GM18909 (cell line): ENCODE data around the gene ADTRP.

ENCODE experiments used
- ATAC-seq: cut with Tn5 transposase; IDR thresholded peaks from one replicate; pipeline ENCODE4 v1.9.1; 2021; ENCODE audit warnings: mild to moderate bottlenecking; ENCODE audit not compliant: unreplicated experiment, poor library complexity

The ADTRP gene, protein sequence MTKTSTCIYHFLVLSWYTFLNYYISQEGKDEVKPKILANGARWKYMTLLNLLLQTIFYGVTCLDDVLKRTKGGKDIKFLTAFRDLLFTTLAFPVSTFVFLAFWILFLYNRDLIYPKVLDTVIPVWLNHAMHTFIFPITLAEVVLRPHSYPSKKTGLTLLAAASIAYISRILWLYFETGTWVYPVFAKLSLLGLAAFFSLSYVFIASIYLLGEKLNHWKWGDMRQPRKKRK

DNA sequence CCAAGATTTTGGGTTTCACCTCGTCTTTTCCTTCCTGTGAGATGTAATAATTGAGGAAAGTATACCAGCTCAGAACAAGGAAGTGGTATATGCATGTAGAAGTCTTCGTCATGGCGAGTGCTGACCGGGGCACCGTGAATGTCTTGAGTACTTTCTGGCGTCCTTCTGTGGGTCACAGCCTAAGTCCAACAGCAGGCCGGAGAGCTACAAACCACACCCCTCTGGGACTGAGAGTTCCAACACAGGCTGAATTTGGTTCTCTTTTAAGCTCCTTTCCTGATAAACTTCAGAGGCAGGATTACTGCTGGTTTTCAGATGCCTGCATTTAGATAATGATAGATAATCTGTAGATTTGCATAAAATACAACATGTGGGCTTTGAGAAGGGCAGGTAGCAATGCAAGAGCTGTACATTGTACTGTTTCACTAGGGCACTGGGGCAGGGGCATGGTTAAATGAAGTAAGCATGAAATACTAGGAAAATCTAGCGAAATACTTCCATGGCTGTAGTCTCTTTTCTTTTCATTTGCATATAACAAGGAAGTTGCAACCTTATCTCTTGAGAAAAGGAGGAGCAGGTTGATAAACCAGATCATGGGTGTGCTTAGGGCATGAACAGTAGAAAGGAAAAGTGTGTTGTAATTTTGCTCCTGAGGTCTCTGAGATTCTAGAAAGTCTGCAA, at the start of gene ADTRP:
Gene ADTRP, minus strand, starts transcription at position 156 of the 681 bp plus-strand sequence. Its CDS starts 44 bp downstream, at position 112.
- no peak for ATAC-seq

DNA sequence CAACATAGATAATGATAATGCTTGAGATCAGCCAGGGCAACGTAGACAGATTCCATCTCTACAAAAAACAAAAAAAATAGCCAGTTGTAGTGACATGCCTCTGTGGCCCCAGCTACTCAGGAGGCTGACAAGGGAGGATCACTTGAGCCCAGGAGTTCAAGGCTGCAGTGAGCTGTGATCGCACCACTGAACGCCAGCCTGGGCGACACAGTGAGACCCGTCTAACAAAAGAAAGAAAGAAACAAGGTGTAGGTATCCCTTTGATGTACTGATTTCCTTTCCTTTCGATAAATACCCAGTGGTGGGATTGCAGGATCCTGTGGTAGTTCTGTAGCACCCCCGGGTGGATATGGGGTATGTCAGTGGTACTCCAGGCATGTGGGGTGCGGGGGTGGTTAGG, 48.2 kb upstream of the ADTRP start:
- ATAC-seq = no peak

DNA sequence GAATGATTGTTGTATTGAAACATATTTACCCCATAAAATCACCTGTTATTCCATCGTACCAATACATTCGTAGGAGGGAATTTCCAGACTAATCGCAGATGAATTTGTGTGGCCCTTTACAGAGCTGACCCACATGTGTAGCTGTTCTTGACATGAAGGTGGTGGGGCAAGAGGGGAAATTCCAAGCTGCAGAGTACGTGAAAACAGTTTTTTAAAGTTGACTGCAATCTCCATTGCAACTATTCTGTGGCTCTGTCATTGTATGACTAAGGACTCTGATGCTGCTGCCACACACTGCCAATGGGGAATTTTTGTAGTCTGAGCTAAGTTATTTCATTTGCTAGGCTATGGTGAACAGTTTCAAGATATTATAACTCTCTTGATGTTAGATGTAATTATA, 46.4 kb upstream of the ADTRP start:
- peak; percentile 73 for ATAC-seq

DNA sequence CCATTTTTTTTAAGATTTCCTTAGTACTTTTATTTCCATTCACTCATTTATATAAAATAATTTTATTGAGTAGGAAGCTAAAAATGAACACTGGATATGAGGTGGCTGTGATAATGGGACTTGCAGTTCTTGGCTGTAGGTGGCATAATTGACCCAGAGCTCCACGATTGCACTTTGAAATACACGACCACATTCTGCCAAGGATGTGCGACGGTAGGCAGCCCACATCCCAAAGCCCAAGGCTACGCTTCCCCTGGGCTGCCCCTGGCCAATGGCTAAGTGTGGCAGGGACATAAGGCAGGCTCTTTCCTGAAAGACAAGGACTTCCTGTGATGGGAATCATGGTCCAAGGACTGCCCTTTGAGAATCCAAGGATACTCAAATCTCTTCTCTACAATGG, 43.7 kb upstream of the ADTRP start:
- ATAC-seq = no peak

DNA sequence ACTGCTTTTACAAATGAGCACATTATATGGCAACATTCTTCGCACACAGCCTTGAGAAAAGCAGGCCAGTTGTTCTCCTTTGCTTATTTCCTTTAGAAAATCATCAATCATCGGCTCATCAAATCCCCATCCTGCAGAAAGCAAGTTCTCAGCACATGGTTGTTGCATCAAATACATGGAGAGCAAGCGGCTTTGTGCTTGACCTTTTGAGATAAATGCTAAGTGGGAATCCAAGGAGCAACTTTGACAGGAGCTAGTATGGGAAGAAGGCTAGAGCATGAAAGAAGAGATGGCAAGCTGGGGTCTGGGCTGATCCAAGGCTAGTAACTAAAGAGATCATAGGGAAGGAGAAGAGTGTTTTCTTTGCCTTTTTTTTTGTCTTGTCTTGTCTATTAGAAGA, 43.2 kb upstream of the ADTRP start:
- ATAC-seq = no peak

DNA sequence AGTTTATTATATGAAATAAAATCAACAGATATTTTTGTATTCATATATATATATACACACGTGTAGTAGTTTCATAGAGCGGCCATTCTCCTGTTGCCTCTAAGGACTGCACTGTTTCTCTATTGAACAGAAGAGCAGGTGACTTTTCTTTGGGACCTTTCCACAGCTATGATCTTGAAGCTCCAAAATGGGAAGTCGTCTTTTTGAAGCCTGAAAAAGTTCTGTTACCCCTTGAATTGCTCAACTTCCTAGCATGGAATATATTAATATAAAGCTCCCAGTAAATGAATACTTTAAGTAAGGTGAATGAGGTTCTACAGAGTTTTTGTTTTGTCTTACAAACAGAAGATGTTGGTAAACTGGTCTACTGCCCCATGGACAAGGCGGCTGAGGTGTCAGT, 42.2 kb upstream of the ADTRP start:
- ATAC-seq = no peak

DNA sequence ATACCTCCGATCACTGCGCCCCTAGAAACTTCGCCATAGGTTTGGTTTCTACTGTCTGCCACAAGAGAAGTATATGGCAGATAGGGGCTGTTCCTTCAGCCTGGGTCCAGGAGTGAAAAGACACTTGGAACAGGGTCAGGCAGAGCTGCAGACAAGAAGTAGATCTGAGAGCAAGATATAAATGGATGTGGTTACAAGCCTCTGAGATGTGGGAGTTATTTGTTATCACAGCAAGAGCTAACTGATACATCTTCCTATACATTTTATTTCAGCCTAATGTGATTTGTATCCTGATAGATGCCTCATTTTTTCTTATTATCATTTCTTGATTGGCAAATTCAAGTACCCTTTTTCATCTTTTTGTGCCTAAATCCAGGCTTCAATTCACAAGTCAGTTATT, 40.9 kb upstream of the ADTRP start:
- ATAC-seq = no peak

DNA sequence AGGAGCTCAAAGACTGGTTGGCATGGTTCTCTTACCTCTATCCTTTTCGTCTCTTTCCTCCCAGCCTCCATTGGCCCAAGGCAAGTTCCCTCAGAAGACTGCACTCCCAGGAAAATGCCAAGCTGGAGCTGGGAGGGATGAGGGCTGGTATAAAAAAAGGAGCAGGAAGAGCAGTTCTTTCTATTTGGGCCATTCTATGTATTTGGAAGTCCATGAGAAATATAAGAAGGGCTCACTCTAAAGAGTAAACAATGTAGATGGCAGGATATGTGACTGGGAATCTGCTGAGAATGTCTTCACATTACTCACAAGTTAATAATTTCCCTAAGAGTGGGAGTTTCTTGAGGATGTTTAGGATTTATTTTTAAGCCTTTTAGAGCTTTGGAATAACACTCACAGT, 36.6 kb upstream of the ADTRP start:
- ATAC-seq = no peak

DNA sequence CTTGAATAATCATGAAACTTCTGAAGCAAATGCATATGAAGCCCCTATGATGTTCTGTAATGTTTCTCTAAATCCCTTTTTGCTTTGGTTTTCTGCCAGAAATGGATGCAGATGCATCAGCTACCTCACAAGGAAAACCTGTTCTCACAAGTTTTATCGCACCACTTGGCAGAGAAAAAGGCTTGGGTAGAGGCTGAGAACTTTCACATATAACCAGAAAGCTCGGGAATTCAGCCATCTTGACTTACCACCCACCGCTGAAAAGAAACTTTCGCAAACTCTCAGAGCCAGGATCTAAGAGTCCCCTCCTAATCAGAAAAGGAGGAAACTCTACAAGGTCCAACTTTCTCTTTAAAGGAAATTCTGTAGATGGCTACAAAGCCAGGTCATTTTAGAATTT, 36.2 kb upstream of the ADTRP start:
- no peak for ATAC-seq

DNA sequence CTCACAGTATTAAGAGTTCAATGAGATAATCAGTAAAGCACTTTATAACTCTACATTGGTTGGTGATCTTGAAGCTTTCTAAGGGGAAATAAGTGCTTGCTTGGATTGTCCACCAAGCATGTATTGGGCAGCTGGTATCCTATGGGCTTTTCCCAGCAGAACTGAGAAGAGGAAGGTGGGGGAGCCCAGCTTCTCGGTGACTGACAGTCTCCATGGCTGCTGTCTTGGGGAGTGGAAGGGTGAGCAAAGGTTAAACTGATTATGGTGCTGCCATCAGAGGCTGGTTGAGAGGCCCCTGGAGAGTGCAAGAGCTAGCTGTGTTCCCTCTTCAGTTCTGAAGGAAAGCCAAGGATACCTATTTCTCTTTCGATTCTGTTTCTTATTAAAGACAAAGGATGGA, 35.5 kb upstream of the ADTRP start:
- ATAC-seq = no peak

DNA sequence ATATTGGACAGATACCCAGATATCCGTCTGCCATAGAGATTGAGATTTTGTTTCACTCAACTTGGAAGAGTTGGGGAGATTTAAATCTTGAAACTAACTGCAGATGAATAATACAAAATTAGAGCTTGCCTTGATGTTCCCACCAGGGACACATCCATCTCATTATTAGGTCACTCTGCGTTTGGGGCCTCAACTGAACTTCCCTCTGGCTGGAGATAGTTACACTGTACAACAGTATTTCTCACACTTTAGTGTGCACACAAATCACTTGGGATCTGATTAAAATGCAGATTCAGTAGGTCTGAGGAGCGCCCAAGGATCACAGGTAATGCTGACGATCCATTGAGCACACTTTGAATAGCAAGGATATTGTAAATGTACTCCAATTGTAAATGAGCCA, 35.0 kb upstream of the ADTRP start:
- ATAC-seq = no peak

DNA sequence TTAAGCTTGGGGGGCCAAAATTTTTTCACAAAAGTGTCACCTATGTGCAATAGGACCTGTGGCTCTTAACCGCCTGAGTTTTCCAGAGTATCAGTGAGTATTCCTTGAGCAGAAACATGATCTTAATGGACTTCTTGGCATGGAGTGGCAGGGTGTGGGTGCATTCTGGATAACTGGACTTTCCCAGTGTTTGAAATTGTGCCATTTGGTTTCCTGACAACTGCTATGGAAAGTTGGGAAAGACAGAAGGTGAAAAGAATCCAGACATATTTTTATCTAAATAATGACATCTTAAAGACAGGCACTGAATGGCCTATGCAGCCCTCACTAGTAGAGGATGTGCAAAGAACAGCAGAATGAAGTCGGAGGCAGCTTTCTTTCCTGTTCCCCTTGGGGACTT, 34.3 kb upstream of the ADTRP start:
- no peak for ATAC-seq

DNA sequence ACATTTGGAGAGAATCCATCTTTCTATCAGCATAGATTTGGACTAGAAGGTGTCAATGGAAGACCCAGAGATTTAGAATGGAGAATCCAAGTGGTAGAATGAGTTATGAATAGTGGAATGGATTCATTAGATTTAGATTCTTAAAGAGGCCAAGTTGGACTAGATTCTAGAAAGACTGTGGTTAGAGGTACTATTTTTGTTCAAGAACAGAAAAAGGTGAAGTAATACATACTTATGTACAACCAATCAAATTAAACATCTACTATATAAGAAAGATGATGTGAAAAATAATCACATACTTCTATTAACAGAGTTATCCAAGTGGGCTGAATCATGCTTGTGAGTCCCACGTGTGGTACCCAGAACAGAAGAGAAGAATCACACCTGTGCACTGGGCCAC, 33.8 kb upstream of the ADTRP start:
- ATAC-seq = no peak

DNA sequence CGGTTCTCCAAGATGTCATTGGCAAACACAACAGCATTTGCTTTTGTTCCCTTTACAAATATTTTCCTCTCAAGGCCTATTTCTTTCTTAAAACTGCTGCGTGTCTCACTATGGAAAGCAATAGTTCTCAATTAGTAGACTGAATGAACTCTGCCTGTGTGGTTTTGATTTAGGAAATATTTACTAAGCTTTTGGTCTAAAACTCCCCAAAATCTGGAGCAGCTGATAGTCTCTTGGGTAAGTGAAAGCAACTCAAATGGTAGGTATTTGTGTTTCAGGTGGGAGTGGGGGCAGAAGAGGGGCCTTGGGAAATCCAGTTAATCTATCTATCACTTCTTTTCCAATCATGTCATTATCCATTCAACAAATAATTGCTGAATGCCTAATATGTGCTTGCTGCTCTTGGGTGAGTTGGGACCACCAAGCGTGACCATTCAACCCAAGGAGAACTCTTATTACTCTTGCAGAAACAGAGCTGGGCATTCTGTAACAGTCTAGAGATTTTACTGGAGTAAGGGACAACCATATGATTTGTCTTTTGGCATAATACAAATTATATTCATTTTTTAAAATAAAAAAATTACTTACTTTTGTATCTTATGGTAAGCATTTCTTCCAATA, 33.2 kb upstream of the ADTRP start:
- no peak for ATAC-seq

DNA sequence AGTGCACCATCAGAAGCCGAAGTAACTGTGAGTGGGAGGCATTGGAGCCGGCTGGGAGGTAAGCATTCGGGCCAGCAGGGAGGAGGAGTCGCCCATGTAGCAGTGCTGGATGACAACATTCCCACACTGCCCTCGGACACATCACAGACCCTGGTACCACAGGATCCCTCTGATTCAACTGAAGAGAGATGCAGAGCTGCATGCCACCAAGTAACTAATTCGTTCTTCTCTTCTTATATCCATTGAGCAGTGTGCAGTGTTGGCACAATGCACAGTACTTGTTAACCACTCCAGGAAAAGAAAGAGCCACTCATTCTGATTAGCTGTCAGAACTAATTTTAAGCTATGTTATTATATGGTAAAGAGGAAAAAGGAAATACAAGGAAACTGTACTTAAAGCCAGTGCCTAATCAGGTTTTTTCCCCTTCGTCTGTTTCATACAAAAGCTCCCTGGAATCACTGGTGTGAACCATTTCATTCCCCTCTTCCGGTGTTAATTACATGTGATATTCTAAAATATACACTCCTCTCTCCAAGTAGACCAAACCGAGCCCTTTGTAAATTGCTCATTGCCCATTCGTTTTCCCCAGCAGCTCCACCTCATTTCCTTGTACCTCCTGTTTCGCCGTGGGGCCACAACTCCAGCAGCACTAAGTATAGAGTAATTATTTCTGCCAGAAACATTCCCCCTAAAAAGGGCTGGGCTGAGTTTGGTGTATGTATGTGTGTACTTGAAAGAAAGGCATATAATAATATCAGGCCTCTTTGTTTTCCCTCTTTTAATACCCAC, 32.4 kb upstream of the ADTRP start:
- no peak for ATAC-seq

DNA sequence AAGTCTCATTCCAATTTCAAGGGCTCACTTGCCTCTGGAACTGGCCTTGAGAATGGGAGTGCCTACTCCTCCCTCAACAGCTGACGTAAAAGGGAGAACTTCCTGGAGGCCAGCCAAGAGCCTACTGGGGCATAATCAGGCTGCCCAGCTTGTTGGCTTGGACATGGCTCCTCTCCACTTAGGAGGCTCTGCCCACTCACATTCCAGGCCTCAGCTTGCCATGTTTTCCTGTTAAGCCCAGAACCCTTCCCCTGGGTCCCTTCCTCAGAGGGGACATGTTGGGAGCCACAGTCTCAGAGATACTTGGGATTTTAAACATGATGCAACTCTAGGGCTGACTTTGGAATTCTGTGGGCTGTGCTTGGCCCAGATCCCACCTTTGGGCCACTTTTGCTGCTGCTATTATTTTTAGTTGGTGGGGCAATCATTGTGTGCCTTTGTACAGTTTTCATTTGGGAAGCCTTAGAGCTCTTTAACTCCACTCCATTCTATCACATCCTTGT, 31.5 kb upstream of the ADTRP start:
- ATAC-seq = no peak

DNA sequence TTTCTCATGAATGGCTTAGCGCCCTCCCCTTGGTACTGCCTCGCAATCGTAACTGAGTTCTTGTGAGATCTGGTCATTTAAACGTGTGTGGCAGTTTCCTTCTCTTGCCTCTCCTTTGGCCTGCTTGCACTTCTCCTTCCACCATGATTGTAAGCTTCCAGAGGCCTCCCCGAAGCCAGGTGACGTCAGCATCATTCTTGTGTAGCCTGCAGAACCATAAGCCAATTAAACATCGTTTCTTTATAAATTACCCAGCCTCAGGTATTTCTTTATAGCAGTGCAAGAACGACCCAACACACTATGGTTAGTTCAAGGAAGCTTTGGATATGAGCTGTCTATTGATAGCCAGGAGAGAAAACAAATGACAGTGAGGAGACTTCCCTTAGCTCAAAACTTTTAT, 29.5 kb upstream of the ADTRP start:
- ATAC-seq = no peak

DNA sequence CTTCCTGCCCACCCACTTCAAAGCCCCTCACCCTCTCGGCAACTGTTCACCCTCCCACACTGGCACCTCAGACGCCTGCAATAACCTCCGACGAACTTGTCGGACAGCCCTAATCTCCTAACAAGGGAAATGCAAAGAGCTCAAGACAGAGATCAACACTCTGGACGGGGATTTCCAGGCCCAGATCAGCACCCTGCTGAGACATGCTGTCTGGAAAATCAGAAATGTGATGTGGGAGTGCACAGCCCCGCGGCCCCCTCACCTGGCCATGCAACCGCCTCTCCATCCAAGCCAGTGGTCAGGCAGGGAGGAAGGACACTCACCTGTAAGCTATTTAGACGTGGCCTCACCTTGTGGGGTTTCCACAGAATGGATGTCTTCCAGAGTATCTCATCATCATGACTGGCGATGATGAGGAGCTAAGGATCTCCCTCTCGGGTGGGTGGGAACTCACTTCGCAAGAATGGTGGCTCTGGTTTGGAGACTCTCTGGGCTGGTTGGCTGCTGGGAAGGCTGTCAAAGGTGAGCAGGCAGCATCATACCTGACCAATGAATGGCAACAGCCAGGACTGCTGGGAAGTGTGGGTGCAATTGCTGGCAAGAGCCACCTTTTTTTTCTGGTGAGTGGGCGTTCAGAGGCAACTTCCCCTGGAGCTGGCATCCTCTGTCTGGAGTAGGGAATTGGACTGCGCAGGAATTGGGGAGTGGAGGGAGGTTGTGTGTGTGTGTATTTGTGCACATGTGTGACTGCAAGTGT, 28.1 kb upstream of the ADTRP start:
- no peak for ATAC-seq

DNA sequence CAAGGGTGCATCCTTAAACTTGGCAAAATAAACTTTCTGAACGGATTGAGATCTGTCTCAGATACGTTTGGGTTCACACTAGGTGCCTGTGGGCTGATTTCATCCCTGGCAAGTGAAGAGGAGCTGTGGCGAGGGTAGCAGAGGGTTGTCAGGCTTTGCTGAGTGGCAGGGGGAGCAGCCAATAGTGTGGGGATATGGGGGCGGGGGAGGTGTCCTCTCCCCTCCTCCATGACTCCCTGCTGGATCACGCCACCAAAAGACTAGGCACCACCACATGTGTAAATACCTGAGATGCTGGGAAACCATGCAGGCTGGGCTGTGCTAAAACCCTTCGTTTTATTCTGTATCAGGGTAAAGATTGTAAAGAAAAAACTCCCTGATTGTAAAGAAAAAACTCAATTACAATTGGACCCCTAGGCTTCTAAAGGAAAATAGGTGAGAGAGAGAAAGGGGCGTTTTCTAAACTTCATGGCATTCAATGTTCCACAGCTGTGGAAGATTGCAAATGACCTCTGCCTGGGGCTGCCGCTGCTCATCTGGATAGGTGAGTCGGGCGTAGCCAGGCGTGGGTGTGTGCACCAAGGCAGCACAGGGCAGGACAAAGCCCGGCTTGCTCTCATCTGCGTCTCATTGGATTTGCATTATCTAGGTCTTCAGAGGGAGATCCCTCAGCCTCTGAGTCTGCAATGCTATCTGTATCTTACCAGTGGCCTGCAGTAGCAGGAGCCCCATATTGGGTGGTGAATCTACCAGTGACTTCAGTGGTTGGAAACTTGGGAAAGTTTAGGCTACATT, 26.9 kb upstream of the ADTRP start:
- ATAC-seq = no peak
